Measurements from ENCODE around the gene MOGAT1.
A peak's percentile ranks its signal among the peaks of the same experiment; 100 is the strongest.
"Not testable (repeated sequence)": the region's sequence is repeated elsewhere in the genome, so short reads cannot be mapped to it uniquely, and the experiment has no call there.

Gene MOGAT1

DNA sequence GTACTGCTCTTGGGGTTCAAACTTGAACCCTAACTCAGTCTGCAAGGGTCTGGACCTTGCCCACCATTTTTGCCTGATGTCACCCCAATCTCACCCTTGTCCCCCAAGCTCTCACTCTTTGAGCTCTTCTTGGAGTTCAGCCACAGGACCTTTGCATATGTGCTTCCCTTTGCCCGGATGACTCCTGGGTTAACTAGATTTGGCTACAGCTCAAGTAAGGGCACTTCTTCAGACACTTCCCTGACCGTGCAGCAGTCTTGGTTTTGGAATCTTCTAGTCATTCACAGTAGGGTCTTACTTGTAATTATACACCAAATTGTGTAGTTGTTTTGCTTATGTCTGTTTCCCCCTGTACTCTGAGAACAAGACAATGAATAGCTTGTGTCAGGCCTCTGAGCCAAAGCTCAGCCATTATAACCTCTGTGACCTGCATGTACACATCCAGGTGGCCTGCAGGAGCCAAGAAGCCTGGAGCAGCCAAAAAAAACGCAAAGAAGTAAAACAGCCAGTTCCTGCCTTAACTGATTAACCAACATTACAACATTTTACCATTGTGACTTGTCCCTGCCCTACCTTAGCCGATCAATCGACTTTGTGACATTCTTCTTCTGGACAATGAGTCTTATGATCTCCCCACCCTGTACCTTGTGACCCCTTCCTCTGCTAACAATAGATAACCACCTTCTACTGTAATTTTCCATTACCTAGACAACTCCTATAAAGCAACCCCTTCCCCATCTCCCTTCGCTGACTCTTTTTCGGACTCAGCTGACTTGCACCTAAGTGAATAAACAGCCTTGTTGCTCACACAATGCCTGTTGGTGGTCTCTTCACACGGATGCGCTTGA lies 1.0 kb upstream of the MOGAT1 start:
- no peak for DNase-seq (ENCODE audit: low read depth)

GRCh38 chr2:222672068-222672401 lies 577 bp downstream of the MOGAT1 start:
- no peak for DNase-seq (ENCODE audit: low read depth)

GRCh38 chr2:222673273-222673672 lies 1.8 kb downstream of the MOGAT1 start:
- DNase-seq (ENCODE audit: low read depth), result no peak

DNA sequence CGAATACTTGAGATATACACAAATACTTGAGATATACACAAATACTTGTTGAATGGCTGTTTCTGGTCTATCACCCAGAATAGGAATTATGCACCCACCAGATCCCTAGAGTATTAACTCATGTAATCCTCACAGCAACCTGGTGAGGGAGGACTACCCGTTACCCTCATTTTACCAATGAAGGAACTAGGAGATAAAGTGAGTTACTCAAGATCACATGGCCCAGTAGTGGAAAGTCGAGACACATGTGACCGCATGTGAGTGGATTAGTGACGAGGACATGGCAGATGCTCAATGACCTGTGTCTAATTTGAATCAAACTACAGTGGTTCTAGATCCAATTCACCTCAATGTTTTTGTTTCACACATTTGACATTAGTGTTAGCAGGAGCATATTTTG lies 2.4 kb downstream of the MOGAT1 start:
- DNase-seq (ENCODE audit: low read depth), result no peak

- DNase-seq (ENCODE audit: low read depth), result no peak
Observed at GRCh38 chr2:222677981-222678380, 6.5 kb downstream of the MOGAT1 start.

- no peak for DNase-seq (ENCODE audit: low read depth)
Observed at GRCh38 chr2:222683805-222684204, 12.3 kb downstream of the MOGAT1 start.

DNA sequence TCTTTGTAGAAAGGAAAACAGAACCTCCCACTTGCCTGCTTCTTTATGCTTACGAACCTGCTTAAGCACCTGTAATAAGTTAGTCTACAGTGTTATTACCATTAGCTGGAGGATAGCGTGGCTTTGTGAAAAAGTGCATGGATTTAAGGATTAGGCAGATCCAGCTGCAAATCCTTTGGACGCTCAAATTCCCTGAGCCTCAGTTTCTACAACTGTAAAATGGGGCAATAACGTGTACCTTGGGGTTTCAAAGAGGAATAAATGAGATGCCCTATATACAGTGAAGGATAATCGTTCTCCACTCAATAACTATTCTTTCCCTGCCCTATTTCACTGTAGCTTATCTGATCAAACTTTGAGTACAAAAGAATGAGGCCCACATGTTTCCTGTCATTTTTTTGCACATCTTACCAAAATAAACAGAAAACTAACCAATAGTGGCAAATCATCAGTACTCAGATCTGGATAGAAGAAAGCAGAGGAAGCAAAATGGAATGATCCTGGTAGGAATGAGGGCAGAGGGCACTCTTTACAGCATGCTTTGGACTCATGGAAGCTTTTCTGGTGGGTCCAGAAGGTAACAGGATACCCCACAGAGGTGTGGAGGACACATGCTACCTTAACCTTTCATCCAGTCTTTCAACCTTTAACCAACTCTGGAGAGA lies 14.8 kb downstream of the MOGAT1 start:
- no peak for DNase-seq (ENCODE audit: low read depth)

DNA sequence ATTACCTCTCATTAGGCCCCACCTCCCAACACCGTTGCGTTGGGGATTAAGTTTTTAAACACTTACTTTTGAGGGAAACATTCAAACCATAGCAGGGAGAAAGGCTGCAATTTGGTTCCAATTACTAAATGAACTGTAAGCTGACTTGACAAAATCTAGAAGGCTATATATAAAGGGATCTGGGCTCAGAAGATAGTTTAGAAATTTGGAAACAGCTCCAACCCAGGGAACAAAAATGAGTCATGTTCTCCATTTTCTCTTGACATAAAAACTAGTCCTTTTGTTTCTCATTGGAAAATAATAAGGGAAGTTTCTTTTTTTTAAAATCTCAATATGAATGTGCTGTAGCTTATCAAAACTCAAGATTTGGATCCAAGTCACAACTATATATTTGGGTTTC lies 17.5 kb downstream of the MOGAT1 start:
- no peak for DNase-seq (ENCODE audit: low read depth)

DNA sequence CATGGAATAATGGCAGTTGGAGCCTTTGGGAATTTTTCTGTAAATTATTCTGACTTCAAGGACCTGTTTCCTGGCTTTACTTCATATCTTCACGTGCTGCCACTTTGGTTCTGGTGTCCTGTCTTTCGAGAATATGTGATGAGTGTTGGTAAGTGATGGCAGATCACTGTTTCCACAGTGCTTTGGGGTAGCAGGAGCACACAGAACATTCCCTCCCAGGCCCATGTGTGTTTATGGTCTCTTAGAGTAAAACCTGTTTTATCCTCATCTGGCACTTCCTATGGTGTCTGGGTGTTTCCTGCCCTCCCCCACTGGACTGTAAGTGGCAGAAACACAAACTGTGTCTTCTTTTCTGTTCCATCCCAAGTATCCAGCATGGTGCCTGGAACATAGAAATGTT lies 17.9 kb downstream of the MOGAT1 start:
- no peak for DNase-seq (ENCODE audit: low read depth)

DNA sequence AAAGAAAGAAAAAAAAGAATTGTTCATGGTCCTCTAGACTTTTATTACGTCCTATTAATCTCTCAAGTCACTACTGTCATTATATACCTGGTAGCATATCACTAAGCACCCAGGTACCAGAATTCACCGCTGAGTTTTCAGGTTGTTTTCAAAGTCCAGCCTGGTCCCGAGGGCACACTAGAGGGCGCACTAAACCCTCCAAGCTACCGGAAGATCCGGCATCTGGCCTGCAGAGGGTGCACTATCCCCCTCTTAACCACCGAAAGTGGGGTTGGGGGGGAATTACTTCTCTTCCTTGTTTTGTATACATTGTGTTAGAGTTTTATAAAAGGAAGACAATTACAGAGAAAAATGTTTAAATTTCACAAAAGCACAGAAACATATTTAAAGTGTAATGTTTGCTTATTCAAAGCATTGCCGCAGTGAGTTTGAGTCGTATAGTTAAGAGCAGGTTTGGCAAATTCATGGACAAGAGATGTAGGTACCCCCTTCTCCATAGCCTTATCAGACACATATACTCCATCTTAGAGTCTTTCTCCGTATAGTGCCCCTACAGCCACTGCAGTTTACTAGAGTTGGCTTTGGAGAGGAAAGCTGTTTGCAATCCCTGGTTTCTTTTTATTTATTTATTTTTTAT lies 19.2 kb downstream of the MOGAT1 start:
- DNase-seq (ENCODE audit: low read depth), result peak; percentile 35

DNA sequence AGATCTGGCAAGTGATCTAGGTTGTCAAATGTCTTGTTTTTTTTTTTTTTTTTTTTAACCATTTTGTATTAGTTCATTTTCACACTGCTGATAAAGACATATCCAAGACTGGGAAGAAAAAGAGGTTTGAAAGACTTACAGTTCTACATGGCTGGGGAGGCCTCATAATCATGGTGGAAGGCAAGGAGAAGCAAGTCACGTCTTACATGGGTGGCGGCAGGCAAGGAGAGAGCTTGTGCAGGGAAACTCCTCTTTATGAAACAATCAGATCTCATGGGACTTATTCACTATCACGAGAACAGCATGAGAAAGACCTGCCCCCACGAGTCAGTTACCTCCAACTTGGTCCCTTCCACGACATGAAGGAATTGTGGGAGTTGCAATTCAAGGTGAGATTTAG lies 22.0 kb downstream of the MOGAT1 start:
- not testable (repeated sequence) for DNase-seq (ENCODE audit: low read depth)

DNA sequence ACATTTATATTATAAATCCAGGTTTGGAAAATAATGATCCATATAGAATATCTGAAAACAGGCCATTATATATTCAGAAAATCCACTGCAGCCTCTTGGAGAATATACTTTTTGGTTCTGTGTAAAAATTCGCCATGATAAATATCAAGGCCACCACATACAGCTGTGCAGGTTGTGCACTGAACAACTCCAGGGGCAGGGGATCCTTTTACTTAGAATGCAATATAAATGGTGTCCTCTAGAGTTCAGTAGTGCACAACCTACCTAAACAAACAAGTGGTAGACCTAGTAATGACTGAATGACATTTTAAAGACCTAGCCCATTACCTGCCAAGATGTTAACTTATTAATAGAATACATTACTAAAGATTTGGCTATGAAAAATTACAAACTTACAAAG lies 22.4 kb downstream of the MOGAT1 start:
- DNase-seq (ENCODE audit: low read depth), result no peak

DNA sequence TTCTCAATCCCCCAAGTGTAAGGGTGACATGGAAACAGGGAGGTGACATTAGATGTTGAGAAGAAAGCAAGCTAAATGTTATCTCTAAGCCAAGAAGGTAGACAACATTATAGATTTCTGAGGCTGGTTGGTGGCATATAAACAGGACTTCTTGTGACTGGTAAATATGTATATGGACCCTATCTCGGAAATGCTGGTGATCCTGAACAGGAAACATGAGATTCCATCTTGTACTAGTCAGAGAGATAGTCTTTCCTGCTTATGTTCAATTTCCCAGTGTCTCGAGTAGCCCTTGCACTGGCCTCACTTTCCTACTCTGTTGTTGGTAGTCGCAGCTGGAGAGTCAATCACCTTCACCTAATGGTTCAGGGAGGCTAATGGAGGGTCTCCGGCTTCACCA lies 26.8 kb downstream of the MOGAT1 start:
- no peak for DNase-seq (ENCODE audit: low read depth)

- no peak for DNase-seq (ENCODE audit: low read depth)
Observed at GRCh38 chr2:222701233-222701632, 29.8 kb downstream of the MOGAT1 start.

DNA sequence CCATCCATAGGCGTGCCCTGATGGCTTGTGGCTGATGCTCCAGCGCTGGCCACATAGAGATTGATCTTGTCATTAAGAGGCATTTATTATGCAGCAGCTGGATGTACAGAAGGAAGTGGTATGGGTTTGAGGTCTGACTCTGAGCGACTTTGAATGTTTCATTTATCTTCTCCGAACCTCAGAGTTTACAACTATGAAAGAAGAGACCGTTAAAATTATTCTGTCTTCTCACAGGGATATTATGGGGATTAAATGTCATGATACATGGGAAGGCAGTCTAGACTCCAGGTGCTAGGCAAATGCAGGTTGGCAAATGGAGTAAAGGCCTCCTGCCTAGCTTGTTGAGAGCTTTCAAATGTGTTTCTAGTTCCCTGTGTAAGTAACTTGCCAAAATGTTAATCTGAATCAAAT lies 30.3 kb downstream of the MOGAT1 start:
- no peak for DNase-seq (ENCODE audit: low read depth)

DNA sequence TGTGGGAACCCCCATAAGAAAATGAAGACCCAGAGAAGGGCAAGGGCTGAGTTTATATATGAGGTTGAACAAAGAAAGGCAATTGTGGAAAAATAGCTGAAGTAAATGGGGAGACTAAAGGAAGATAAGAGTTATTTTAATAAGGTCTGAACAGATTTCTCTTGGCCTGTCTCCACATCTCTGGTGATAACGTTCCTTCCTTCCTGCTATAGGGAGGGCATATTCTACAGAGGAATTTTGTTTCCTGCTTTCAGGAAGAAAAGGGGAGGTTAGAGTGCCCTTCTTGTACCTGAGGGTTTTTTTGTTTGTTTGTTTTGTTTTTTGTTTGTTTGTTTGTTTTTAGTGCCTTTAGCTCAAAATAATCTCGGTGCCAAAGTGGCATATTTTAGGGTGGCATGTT lies 31.6 kb downstream of the MOGAT1 start:
- DNase-seq (ENCODE audit: low read depth), result no peak

GRCh38 chr2:222703886-222704285 lies 32.4 kb downstream of the MOGAT1 start:
- no peak for DNase-seq (ENCODE audit: low read depth)

- no peak for DNase-seq (ENCODE audit: low read depth)
Observed at GRCh38 chr2:222706616-222707015, 35.2 kb downstream of the MOGAT1 start.

GRCh38 chr2:222707102-222707688 lies 35.7 kb downstream of the MOGAT1 start:
- DNase-seq (ENCODE audit: low read depth), result no peak

GRCh38 chr2:222707689-222708273 lies 36.3 kb downstream of the MOGAT1 start:
- no peak for DNase-seq (ENCODE audit: low read depth)

- peak; percentile 33 for DNase-seq (ENCODE audit: low read depth)
Observed at GRCh38 chr2:222708274-222708710, 36.8 kb downstream of the MOGAT1 start.

- peak; percentile 37 for DNase-seq (ENCODE audit: low read depth)
Observed at GRCh38 chr2:222709191-222709891, 37.9 kb downstream of the MOGAT1 start.
